HepG2 (cell line): ENCODE results near the gene ANKEF1. TPM values are rescaled to one million over a fixed set of nuclear protein-coding genes. Genes with fewer than 3 reads are reported as not detected.

Experiments
- CCAR2 ChIP-seq: fragments of 200-400 bp; formaldehyde crosslinking; optimal IDR thresholded peaks from 2 replicates; pipeline ENCODE3; 2018; ENCODE audit warnings: low read depth, mild to moderate bottlenecking, low read length, moderate library complexity
- ETV5 ChIP-seq: IDR thresholded peaks from 2 replicates; pipeline ENCODE4 v1.6.1; 2018; ENCODE audit warnings: missing biosample characterization, missing genetic modification reagents, inconsistent platforms, borderline replicate concordance
- HOXD1 ChIP-seq: sonication (generic); formaldehyde crosslinking; IDR thresholded peaks from 2 replicates; pipeline ENCODE4 v1.5.0; 2020; ENCODE audit warnings: missing genetic modification reagents
- NCOA1 ChIP-seq: sonication (generic); formaldehyde crosslinking; IDR thresholded peaks from 2 replicates; pipeline ENCODE4 v1.9.0; 2021; ENCODE audit warnings: missing genetic modification reagents
- TEAD3 ChIP-seq: optimal IDR thresholded peaks from 2 replicates; pipeline ENCODE3; 2016; ENCODE audit warnings: borderline replicate concordance
- ZNF20 ChIP-seq: sonication (generic); formaldehyde crosslinking; IDR thresholded peaks from 2 replicates; pipeline ENCODE4 v1.4.0; 2020; ENCODE audit warnings: mild to moderate bottlenecking, moderate library complexity, missing genetic modification reagents
- ZNF326 ChIP-seq: sonication (generic); formaldehyde crosslinking; IDR thresholded peaks from 2 replicates; pipeline ENCODE4 v1.4.0; 2020; ENCODE audit warnings: missing genetic modification reagents, borderline replicate concordance
- ZSCAN25 ChIP-seq: sonication (generic); formaldehyde crosslinking; IDR thresholded peaks from 2 replicates; pipeline ENCODE4 v1.8.0; 2022; ENCODE audit warnings: mild to moderate bottlenecking, missing genetic modification reagents
- polyA plus RNA-seq, 8 experiments: library from polyadenylated mRNA; depleted of rRNA in 3 of 8; stranded (reverse) in 7 of 8; unstranded in 1 of 8; fragments of >200 nt; fragmentation: Illumina TruSeq in 4 of 8; extraction: Trizol in 4 of 8; gene quantifications; 2 replicates each; pipeline versions ENCODE4 v1.2.1 to v1.2.3, GENCODE V29; 2011 to 2016; ENCODE audit warnings: low read depth in 4 of 8, missing spikeins in 1 of 8, mixed read lengths in 1 of 8; ENCODE audit not compliant: insufficient read depth in 1 of 8
- total RNA-seq, 5 experiments: library from RNA; depleted of rRNA; stranded (reverse); fragments of >200 nt; fragmentation: Illumina TruSeq; extraction: Trizol; gene quantifications; 2 replicates each; pipeline ENCODE4 v1.2.3, GENCODE V29; 2016; ENCODE audit warnings: low read depth in 1 of 5
- TF ChIP-seq, protein P1 (sequence below): sonication (generic); IDR thresholded peaks from 2 replicates; pipeline ENCODE4 v1.6.1; 2016; ENCODE audit warnings: low read depth, borderline replicate concordance
- TF ChIP-seq, protein P2 (sequence below): sonication (generic); formaldehyde crosslinking; IDR thresholded peaks from 2 replicates; pipeline ENCODE4 v1.4.0; 2020; ENCODE audit warnings: missing genetic modification reagents
- TF ChIP-seq, protein P3 (sequence below): sonication (generic); formaldehyde crosslinking; IDR thresholded peaks from 2 replicates; pipeline ENCODE4 v1.4.0; 2020; ENCODE audit warnings: missing genetic modification reagents
- TF ChIP-seq, protein P4 (sequence below): sonication (generic); formaldehyde crosslinking; IDR thresholded peaks from 2 replicates; pipeline ENCODE4 v1.4.0; 2020; ENCODE audit warnings: missing genetic modification reagents
- TF ChIP-seq, protein P5 (sequence below): sonication (generic); formaldehyde crosslinking; IDR thresholded peaks from 2 replicates; pipeline ENCODE4 v1.5.0; 2020; ENCODE audit warnings: missing genetic modification reagents
- TF ChIP-seq, protein P6 (sequence below): IDR thresholded peaks from 2 replicates; pipeline ENCODE4 v1.4.0; 2020; ENCODE audit warnings: mild to moderate bottlenecking, missing genetic modification reagents
- TF ChIP-seq, protein P7 (sequence below): sonication (generic); formaldehyde crosslinking; IDR thresholded peaks from 2 replicates; pipeline ENCODE4 v1.5.0; 2020; ENCODE audit warnings: mild to moderate bottlenecking, missing genetic modification reagents

Gene ANKEF1
- total and polyA plus RNA-seq, 2 of the 13 experiments (the other 11 are each of a cell fraction or from before 2014, with no cell fraction given) = 3.1 to 8.6 TPM

DNA sequence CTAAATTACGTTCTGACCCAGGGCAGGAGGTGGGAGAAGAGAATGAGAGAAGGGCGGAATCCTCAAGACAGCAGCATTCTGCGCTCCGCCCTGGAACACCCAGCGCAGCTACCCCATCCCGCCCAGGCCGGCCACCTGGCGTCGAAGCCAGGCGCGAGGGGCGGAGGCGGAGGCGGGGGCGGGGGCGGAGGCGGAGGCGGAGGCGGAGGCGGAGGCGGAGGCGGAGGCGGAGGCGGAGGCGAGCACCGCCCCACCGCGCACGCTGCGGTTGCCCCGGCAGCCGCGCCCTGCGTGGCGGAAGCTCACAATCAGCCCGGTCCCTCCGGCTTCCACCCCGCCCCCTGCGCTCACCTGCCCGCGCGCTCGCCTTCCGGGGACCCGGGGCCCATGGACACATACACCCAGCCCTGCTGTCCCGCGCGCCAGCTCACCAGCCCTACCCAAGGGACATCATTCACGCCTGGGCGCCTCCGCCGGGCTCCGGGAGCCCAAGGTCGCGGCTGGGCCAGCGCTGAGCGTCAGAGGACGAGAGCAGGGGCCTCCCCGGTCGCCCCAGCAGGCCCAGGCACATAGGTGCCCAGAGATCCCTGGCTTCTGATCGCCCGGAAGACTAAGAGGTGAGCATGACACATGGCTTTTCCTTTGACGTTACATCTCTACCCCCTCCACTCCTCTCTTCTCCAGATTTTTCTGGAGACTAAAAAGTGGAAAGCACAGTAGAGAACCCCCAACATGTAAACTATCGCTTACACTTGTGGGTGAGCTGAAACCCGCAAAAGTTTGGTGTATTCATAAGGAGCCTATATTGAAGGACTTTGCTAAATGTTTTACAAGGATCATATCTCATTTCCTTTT, at the start of gene ANKEF1 (continued):
- TF ChIP-seq, protein P1, sequence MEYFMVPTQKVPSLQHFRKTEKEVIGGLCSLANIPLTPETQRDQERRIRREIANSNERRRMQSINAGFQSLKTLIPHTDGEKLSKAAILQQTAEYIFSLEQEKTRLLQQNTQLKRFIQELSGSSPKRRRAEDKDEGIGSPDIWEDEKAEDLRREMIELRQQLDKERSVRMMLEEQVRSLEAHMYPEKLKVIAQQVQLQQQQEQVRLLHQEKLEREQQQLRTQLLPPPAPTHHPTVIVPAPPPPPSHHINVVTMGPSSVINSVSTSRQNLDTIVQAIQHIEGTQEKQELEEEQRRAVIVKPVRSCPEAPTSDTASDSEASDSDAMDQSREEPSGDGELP = peak; percentile 83; the same call in 1 of the 2 replicates
- TF ChIP-seq HOXD1 (CRISPR knock-in tag) = no peak; the same call in 1 of the 2 replicates
- TF ChIP-seq, protein P2, sequence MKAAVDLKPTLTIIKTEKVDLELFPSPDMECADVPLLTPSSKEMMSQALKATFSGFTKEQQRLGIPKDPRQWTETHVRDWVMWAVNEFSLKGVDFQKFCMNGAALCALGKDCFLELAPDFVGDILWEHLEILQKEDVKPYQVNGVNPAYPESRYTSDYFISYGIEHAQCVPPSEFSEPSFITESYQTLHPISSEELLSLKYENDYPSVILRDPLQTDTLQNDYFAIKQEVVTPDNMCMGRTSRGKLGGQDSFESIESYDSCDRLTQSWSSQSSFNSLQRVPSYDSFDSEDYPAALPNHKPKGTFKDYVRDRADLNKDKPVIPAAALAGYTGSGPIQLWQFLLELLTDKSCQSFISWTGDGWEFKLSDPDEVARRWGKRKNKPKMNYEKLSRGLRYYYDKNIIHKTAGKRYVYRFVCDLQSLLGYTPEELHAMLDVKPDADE (CRISPR knock-in tag) = no peak
- peak; percentile 90 for TF ChIP-seq ETV5 (CRISPR knock-in tag)
- TF ChIP-seq, protein P3, sequence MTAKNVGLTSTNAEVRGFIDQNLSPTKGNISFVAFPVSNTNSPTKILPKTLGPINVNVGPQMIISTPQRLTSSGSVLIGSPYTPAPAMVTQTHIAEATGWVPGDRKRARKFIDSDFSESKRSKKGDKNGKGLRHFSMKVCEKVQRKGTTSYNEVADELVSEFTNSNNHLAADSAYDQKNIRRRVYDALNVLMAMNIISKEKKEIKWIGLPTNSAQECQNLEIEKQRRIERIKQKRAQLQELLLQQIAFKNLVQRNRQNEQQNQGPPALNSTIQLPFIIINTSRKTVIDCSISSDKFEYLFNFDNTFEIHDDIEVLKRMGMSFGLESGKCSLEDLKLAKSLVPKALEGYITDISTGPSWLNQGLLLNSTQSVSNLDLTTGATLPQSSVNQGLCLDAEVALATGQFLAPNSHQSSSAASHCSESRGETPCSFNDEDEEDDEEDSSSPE (CRISPR knock-in tag) = peak; percentile 92
- TF ChIP-seq, protein P4, sequence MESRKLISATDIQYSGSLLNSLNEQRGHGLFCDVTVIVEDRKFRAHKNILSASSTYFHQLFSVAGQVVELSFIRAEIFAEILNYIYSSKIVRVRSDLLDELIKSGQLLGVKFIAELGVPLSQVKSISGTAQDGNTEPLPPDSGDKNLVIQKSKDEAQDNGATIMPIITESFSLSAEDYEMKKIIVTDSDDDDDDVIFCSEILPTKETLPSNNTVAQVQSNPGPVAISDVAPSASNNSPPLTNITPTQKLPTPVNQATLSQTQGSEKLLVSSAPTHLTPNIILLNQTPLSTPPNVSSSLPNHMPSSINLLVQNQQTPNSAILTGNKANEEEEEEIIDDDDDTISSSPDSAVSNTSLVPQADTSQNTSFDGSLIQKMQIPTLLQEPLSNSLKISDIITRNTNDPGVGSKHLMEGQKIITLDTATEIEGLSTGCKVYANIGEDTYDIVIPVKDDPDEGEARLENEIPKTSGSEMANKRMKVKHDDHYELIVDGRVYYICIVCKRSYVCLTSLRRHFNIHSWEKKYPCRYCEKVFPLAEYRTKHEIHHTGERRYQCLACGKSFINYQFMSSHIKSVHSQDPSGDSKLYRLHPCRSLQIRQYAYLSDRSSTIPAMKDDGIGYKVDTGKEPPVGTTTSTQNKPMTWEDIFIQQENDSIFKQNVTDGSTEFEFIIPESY (CRISPR knock-in tag) = peak; percentile 4; the same call in 1 of the 2 replicates
- TF ChIP-seq, protein P5, sequence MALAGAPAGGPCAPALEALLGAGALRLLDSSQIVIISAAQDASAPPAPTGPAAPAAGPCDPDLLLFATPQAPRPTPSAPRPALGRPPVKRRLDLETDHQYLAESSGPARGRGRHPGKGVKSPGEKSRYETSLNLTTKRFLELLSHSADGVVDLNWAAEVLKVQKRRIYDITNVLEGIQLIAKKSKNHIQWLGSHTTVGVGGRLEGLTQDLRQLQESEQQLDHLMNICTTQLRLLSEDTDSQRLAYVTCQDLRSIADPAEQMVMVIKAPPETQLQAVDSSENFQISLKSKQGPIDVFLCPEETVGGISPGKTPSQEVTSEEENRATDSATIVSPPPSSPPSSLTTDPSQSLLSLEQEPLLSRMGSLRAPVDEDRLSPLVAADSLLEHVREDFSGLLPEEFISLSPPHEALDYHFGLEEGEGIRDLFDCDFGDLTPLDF (CRISPR knock-in tag) = peak; percentile 72
- no peak for TF ChIP-seq ZNF326 (CRISPR knock-in tag)
- no peak; the same call in 1 of the 2 replicates for TF ChIP-seq NCOA1 (CRISPR knock-in tag)
- TF ChIP-seq ZSCAN25 = peak; percentile 75
- TF ChIP-seq, protein P6, sequence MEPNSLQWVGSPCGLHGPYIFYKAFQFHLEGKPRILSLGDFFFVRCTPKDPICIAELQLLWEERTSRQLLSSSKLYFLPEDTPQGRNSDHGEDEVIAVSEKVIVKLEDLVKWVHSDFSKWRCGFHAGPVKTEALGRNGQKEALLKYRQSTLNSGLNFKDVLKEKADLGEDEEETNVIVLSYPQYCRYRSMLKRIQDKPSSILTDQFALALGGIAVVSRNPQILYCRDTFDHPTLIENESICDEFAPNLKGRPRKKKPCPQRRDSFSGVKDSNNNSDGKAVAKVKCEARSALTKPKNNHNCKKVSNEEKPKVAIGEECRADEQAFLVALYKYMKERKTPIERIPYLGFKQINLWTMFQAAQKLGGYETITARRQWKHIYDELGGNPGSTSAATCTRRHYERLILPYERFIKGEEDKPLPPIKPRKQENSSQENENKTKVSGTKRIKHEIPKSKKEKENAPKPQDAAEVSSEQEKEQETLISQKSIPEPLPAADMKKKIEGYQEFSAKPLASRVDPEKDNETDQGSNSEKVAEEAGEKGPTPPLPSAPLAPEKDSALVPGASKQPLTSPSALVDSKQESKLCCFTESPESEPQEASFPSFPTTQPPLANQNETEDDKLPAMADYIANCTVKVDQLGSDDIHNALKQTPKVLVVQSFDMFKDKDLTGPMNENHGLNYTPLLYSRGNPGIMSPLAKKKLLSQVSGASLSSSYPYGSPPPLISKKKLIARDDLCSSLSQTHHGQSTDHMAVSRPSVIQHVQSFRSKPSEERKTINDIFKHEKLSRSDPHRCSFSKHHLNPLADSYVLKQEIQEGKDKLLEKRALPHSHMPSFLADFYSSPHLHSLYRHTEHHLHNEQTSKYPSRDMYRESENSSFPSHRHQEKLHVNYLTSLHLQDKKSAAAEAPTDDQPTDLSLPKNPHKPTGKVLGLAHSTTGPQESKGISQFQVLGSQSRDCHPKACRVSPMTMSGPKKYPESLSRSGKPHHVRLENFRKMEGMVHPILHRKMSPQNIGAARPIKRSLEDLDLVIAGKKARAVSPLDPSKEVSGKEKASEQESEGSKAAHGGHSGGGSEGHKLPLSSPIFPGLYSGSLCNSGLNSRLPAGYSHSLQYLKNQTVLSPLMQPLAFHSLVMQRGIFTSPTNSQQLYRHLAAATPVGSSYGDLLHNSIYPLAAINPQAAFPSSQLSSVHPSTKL = peak; percentile 85
- peak; percentile 55; the same call in 1 of the 2 replicates for TF ChIP-seq ZNF20
- TF ChIP-seq, protein P7, sequence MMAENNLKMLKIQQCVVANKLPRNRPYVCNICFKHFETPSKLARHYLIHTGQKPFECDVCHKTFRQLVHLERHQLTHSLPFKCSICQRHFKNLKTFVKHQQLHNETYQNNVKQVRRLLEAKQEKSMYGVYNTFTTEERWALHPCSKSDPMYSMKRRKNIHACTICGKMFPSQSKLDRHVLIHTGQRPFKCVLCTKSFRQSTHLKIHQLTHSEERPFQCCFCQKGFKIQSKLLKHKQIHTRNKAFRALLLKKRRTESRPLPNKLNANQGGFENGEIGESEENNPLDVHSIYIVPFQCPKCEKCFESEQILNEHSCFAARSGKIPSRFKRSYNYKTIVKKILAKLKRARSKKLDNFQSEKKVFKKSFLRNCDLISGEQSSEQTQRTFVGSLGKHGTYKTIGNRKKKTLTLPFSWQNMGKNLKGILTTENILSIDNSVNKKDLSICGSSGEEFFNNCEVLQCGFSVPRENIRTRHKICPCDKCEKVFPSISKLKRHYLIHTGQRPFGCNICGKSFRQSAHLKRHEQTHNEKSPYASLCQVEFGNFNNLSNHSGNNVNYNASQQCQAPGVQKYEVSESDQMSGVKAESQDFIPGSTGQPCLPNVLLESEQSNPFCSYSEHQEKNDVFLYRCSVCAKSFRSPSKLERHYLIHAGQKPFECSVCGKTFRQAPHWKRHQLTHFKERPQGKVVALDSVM (CRISPR knock-in tag) = no peak
- TF ChIP-seq TEAD3 (CRISPR knock-in tag) = peak; percentile 72
- TF ChIP-seq CCAR2 = no peak
